ENCODE results near the gene SH3PXD2A.

GRCh38 chr10:103746598-103746997 lies 108.8 kb downstream of the SH3PXD2A start:
- TF ChIP-seq CTCF (IDR thresholded peaks at IDR 0.05) (no peak), POLR2A (IDR thresholded peaks at IDR 0.05) (no peak)
